Thymus (tissue), 14 donors: ENCODE data around the gene C1orf74. TPM values are rescaled to one million over a fixed set of nuclear protein-coding genes. Genes with fewer than 3 reads are reported as not detected.
A peak's percentile ranks its signal among the peaks of the same experiment; 100 is the strongest.

Experiments
- DNase-seq, 9 donors: peaks; one replicate each; pipeline ENCODE4 v3.0.0-alpha.2; 2013; ENCODE audit warnings: low spot score in 9 of 9, low read depth in 6 of 9, missing footprints in 1 of 9
- H3K27ac ChIP-seq, 2 donors: one replicate each; pipeline ENCODE4 v1.5.1; 2013; ENCODE audit warnings: control low read depth in 1 of 2, low read depth in 1 of 2, low read length in 1 of 2, mild to moderate bottlenecking in 1 of 2, moderate library complexity in 1 of 2
- H3K27me3 ChIP-seq, 2 donors: one replicate each; pipeline ENCODE4 v1.5.1; 2013; ENCODE audit warnings: low read length in 1 of 2; ENCODE audit not compliant: control insufficient read depth in 2 of 2, insufficient read depth in 1 of 2
- H3K36me3 ChIP-seq, 2 donors: one replicate each; pipeline ENCODE4 v1.5.1; 2013; ENCODE audit warnings: low read length in 1 of 2, mild to moderate bottlenecking in 1 of 2, moderate library complexity in 1 of 2; ENCODE audit not compliant: control insufficient read depth in 2 of 2, insufficient read depth in 2 of 2
- H3K4me1 ChIP-seq, 2 donors: one replicate each; pipeline ENCODE4 v1.5.1; 2013; ENCODE audit warnings: low read length in 2 of 2; ENCODE audit not compliant: control insufficient read depth in 2 of 2, insufficient read depth in 2 of 2
- H3K4me3 ChIP-seq, 2 donors: one replicate each; pipeline ENCODE4 v1.5.1; 2013; ENCODE audit warnings: low read length in 2 of 2, control low read depth in 1 of 2, mild to moderate bottlenecking in 1 of 2
- H3K9me3 ChIP-seq, 2 donors: one replicate each; pipeline ENCODE4 v1.5.1; 2013; ENCODE audit warnings: low read length in 1 of 2, mild to moderate bottlenecking in 1 of 2; ENCODE audit not compliant: control insufficient read depth in 2 of 2, insufficient read depth in 1 of 2
- whole genome bisulfite sequencing: extraction: QIAGEN DNeasy Blood & Tissue Kit; methylation state at CpG from one replicate; pipeline ENCODE4 v1.1.7; 2013; 5-methylcytosine and 5-hydroxymethylcytosine counted together
- long read RNA-seq, 10 donors: transcript quantifications; one replicate each; lab custom pipeline, GENCODE V29; 2026
- polyA plus RNA-seq: library from polyadenylated mRNA; stranded (reverse); fragments of 200-250 nt; gene quantifications from one replicate; pipeline ENCODE4 v1.2.3, GENCODE V29; 2013
- total RNA-seq: library from RNA; stranded (reverse); fragments of 120-200 nt; gene quantifications from one replicate; pipeline ENCODE4 v1.2.4, GENCODE V29; 2013
- donor health status: healthy.

Gene C1orf74
- total RNA-seq (3.0 TPM), polyA plus RNA-seq (2.8 TPM)
- long read RNA-seq, donor 1, partial matches to known transcripts, result 5 of 5 reads
- long read RNA-seq, donor 1, other reads (novel, unspliced or antisense), result 0 of 5 reads
- long read RNA-seq, donor 2, full-length matches to known transcripts, result 1 of 1 reads
- long read RNA-seq, donor 2, partial matches to known transcripts, result 0 of 1 reads
- long read RNA-seq, donor 2, other reads (novel, unspliced or antisense), result 0 of 1 reads
- long read RNA-seq, donor 3, full-length matches to known transcripts, result 1 of 1 reads
- long read RNA-seq, donor 3, partial matches to known transcripts, result 0 of 1 reads
- long read RNA-seq, donor 3, other reads (novel, unspliced or antisense), result 0 of 1 reads
- long read RNA-seq, donor 4, result 0 reads
- long read RNA-seq, donor 5, full-length matches to known transcripts, result 2 of 2 reads
- long read RNA-seq, donor 5, partial matches to known transcripts, result 0 of 2 reads
- long read RNA-seq, donor 5, other reads (novel, unspliced or antisense), result 0 of 2 reads
- long read RNA-seq, donor 6, result 0 reads
- long read RNA-seq, donor 7, full-length matches to known transcripts, result 1 of 169 reads
- long read RNA-seq, donor 7, partial matches to known transcripts, result 123 of 169 reads
- long read RNA-seq, donor 7, other reads (novel, unspliced or antisense), result 45 of 169 reads
- long read RNA-seq, donor 8, full-length matches to known transcripts, result 1 of 1 reads
- long read RNA-seq, donor 8, partial matches to known transcripts, result 0 of 1 reads
- long read RNA-seq, donor 8, other reads (novel, unspliced or antisense), result 0 of 1 reads
- long read RNA-seq, donor 9, result 0 reads
- long read RNA-seq, donor 10, result 0 reads

DNA sequence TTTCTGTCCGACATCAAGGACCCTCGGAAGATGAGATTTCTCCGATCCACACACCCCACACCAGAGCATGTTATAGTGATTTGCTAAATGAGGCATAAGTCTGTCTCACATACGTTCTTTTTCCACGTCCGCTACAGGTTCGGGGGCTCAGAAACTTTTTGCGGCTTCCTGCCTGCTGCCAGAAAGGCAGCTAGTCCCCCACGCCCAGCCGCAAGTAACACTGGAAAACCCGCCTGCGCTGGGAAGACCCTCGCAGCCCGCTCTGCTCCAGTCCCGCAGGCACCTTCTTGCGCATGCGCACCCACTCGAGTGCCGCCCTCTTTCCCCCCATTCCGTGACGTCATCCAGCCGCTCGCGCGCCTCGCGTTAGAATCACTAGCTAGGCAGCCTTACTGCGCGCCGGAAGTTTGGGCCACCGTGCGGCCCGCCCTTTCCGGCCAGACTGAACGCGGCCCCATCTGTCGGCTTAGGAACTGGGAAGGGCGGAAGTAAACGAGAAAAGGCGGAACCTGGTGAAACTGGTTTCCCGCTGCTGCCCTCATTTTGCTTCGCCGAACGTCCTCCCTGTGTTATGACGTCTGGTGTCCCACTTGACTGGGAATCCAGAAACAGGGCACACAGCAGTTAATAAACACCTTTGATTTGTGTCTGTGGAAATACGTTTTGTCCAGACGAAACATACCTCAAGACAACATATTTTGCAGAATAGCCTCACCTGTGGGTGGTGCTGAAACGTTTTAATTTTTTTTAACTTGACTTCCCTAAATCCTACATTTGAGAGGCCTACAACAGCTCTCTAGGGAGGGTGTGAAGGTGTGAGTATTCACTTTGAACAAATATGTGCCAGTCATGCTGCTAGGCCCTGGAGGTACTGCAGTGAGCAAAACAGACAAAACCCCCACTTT, at the start of gene C1orf74:
TSS of gene C1orf74 (minus strand) at position 295 of the 905 bp plus-strand sequence. CDS start 925 bp downstream, outside the sequence.
- H3K36me3 ChIP-seq, result peaks cover 12 to 31% of the 10 kb centered on the region in 2 donors
- H3K4me1 ChIP-seq, result peaks cover 10 to 16% of the 10 kb centered on the region in 2 donors
- 4% methylated on average over 48 of the region's 48 CpGs for WGBS

DNA sequence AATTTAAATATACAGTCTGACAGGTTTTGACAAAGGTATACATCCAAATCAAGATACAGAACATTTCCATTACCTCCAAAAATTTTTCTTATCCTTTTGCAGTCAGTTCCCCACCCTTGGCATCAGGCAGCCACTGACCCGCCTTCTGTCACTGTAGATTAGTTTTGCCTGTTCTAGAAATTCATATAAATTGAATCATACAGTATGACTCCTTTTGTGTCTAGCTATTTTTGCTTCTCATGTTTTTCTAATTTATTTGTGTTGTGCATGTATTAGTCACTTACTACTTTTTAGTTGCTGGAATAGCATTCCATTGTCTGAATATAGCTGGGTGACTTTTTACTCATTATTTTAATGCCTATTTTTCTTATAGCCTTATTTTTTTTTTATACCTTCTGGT, 47.3 kb upstream of the C1orf74 start:
- H3K9me3 ChIP-seq, result no peaks in the 10 kb centered on the region
- 94% methylated on average over 1 of the region's 1 CpG for WGBS
- H3K36me3 ChIP-seq, result peaks cover 4 to 36% of the 10 kb centered on the region in 2 donors
- no peak for DNase-seq
- H3K4me1 ChIP-seq, result no peaks in the 10 kb centered on the region
- H3K27ac ChIP-seq, result no peak overlapping the region
- no peaks in the 10 kb centered on the region for H3K27me3 ChIP-seq
- H3K4me3 ChIP-seq, result no peak overlapping the region

More for the DNA sequence above, at the start of gene C1orf74:
- H3K27me3 ChIP-seq, result peaks cover 5 to 8% of the 10 kb centered on the region in 2 donors
- peaks cover 0 to 1% of the 10 kb centered on the region in 2 donors for H3K9me3 ChIP-seq
- peak; percentile 95 to 99 (median 97) for DNase-seq
- peak within 1 kb of the TSS; percentile 52 to 61 for H3K4me3 ChIP-seq
- H3K27ac ChIP-seq, result peak within 1 kb of the TSS; percentile 74 to 91

DNA sequence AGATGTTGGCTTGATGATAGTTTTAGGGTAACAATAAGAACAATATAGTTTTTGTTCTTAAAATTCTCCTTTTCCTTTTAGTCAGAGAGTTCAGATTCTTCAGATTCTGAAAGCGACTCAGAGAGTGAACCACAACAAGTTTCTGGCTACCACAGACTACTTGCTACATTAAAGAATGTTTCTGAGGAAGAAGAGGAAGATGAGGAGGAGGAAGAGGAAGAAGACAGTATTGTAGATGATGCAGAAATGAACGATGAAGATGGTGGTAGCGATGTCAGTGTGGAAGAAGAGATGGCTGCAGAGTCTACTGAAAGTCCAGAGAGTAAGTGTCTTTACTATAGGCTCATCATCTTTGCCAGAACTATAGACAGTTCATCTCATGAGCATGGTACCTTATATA, 46.4 kb upstream of the C1orf74 start:
- Histone ChIP-seq H3K4me1 (no peaks in the 10 kb centered on the region), H3K4me3 (no peak overlapping the region), H3K36me3 (peaks cover 4 to 32% of the 10 kb centered on the region in 2 donors), H3K27ac (no peak overlapping the region), H3K9me3 (no peaks in the 10 kb centered on the region), H3K27me3 (no peaks in the 10 kb centered on the region)
- DNase-seq, result no peak
- 96% methylated on average over 3 of the region's 3 CpGs for WGBS

DNA sequence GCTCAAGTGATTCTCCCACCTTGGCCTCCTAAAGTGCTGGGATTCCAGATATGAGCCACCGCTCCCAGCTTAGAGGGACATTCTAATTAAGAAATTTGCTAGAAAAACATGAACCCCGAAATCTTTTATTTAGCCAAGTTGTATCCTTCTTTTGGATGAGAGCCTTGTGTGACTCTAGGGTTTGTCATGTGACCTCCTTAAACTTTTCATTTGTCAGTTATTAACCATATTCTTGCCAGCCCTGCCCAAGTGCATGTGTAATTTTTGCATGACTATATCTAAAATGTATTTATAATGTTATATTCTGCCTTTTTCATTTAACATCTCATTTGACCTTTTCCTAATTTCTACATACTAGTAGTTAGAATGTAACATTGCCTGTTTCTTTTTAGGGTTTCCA, 45.4 kb upstream of the C1orf74 start:
- 93% methylated on average over 2 of the region's 2 CpGs for WGBS
- Histone ChIP-seq H3K27ac (no peak overlapping the region), H3K36me3 (peaks cover 4 to 23% of the 10 kb centered on the region in 2 donors), H3K9me3 (no peaks in the 10 kb centered on the region), H3K4me1 (no peaks in the 10 kb centered on the region), H3K4me3 (no peak overlapping the region), H3K27me3 (no peaks in the 10 kb centered on the region)
- no peak for DNase-seq

DNA sequence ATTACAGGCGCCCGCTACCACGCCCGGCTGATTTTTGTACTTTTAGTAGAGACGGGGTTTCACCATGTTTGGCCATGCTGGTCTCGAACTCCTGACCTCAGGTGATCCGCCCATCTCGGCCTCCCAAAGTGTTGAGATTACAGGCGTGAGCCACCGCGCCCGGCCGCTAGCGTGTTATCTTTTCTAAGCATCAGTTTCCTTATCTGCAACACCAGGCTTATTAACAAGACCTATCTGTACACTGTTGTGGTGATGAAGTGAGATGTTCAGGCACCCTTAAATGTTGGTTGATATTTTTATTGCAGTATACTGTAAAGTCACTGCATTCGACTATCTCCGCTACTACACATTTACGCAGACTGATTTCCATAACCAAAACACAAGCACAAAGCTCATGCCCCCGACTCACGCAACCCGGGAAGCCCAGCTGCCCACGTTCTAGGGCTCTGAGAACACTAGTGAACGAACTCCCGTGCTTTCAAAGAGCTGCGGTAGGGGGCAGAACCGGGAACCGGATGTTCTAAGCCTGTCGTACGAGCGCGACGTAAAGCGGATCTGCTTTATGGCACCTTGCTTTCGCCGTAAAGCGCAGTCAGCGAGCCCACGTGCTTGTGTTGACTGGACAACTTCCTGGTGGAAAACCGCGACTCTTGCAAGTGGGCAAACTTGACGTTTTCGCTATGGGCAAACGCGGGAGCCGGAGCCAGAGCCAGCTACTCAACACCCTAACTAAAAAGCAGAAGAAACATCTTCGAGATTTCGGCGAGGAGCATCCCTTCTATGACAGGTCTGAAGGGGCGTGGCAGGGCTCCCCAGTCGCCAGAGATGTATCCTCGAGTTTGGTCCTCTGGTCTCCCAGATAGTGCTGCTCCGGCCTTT, 43.3 kb upstream of the C1orf74 start, which contains the start of gene UTP25:
TSS of gene UTP25 (plus strand) at position 589 of the 879 bp plus-strand sequence. CDS start at position 681, 92 bp downstream.
- peak within 1 kb of the TSS; percentile 67 to 79 for H3K4me3 ChIP-seq
- H3K4me1 ChIP-seq, result no peaks in the 10 kb centered on the region
- H3K36me3 ChIP-seq, result peaks cover 0 to 5% of the 10 kb centered on the region in 2 donors
- WGBS, result 17% methylated on average over 51 of the region's 51 CpGs
- H3K27ac ChIP-seq, result peak within 1 kb of the TSS in 1 of 2 donors; percentile 66
- peak; percentile 89 to 98 (median 93) for DNase-seq
- H3K27me3 ChIP-seq, result peaks cover 0 to under 1% of the 10 kb centered on the region in 2 donors
- H3K9me3 ChIP-seq, result no peaks in the 10 kb centered on the region

DNA sequence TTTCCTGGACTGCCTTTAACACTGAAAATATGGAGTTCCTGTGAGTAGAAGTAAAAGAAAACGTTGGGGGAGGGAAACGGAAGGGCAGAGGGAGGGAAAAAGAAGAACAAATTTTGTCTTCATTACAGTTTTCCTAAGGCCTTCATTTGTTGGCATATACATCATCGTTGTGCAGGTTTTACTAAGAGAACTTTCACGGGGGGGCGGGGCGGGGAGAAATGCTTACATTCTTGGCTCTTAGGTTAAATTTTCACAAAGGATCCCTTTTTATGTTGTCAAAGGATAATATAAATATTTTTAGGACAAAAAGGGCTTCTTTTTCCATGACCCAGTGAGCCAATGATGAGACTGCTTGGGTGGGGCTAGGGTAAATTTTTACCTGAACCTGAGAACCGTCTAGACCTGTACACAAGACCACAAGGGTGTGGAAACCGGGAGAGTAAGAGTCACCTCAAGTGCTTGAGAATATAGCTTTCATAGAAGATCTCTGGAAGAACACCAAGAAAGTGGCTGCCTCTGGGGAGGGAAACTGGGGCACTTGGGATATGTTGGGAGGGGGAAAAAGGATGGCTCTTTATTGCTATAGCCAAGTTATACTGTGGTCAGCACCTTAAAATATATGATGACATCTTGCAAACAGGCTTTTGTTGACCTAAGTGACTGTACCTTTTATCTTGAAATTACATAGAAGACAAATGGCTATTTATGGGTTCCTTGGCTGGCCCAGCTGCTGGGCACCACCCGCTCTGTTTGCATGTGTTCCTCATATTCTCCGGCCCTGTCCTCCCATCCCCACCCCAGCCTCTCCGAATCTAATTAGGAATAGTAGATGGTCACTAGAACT, 41.5 kb upstream of the C1orf74 start:
- Histone ChIP-seq H3K9me3 (no peaks in the 10 kb centered on the region), H3K36me3 (no peaks in the 10 kb centered on the region), H3K27me3 (peaks cover 0 to 8% of the 10 kb centered on the region in 2 donors), H3K27ac (no peak overlapping the region), H3K4me3 (no peak overlapping the region), H3K4me1 (no peaks in the 10 kb centered on the region)
- no peak for DNase-seq
- 88% methylated on average over 11 of the region's 11 CpGs for WGBS

DNA sequence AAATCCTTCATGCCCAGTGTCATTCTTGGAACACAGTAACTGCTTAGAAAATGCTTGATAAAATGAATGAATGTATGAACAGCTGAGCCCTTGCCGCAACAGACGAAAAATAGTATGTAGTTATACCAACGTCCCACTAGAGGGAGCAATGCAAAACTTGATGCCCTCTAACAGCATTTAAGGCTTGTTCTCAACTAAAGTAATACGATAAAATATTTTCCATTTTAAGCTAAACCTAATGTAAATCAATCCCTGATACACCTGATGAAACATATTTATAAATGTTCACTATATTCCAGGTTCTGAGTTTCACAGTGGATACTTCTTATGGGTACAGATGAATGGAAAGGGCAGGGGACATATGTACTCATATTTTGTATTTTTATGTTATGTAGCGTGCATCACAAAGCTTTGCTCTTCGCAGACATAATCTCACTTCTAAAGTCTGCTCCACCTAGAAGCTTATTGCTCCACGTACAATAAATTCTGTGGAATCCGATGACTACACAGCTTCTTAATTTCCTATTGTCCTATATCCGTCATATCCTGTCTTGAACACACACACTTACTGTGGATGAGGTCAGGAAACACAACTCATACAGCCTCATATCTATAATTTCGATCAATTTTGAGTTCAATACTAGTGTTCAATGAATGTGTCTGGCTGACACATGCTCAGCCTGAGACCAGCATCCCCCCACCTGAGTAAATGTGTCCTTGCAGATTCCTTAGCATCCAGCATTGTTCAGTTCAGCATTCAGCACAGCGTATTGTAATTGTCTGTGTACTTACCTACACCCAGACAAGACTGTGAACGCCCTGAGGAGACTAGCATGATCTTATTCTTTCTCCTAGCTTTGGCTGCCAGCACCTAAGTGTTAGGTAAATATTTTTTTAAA, 39.0 kb upstream of the C1orf74 start:
- no peak overlapping the region for H3K27ac ChIP-seq
- no peaks in the 10 kb centered on the region for H3K9me3 ChIP-seq
- DNase-seq, result peak in 6 of 9 donors; percentile 30 to 71 (median 51)
- no peaks in the 10 kb centered on the region for H3K36me3 ChIP-seq
- 50% methylated on average over 12 of the region's 12 CpGs for WGBS
- H3K4me3 ChIP-seq, result no peak overlapping the region
- H3K27me3 ChIP-seq, result peaks cover 0 to 11% of the 10 kb centered on the region in 2 donors
- H3K4me1 ChIP-seq, result no peaks in the 10 kb centered on the region
